GM23338 (cell line): Measurements from ENCODE around the gene DENND2A. TPM values are rescaled to one million over a fixed set of nuclear protein-coding genes. Genes with fewer than 3 reads are reported as not detected.

Source experiments
- ATAC-seq: fragments of 200-7000 bp; cut with Tn5 transposase; 3 replicates; pipeline ENCODE4 v1.9.1; 2020
- DNase-seq: peaks from one replicate; pipeline ENCODE4 v3.0.0-alpha.2; 2015; ENCODE audit warnings: low spot score
- H2AFZ ChIP-seq: fragments of 200-600 bp; sonication (generic); 2 replicates; pipeline ENCODE4 v1.8.0; 2016; ENCODE audit warnings: antibody characterized with exemption, mild to moderate bottlenecking, moderate library complexity
- H3F3A ChIP-seq: fragments of 200-600 bp; sonication (generic); replicated peaks from 2 replicates; pipeline ENCODE4 v1.8.0; 2017; ENCODE audit warnings: antibody characterized with exemption, mixed run types, low read depth
- H3K27ac ChIP-seq: fragments of 200-600 bp; sonication (generic); 2 replicates; pipeline ENCODE4 v1.6.1; 2016; ENCODE audit warnings: low read depth
- H3K27me3 ChIP-seq: fragments of 200-600 bp; sonication (generic); 2 replicates; pipeline ENCODE4 v1.8.0; 2016; ENCODE audit warnings: mild to moderate bottlenecking, mixed run types, moderate library complexity; ENCODE audit not compliant: insufficient read depth
- H3K36me3 ChIP-seq: fragments of 200-600 bp; sonication (generic); 2 replicates; pipeline ENCODE4 v1.8.0; 2016; ENCODE audit warnings: mild to moderate bottlenecking; ENCODE audit not compliant: insufficient read depth
- H3K4me1 ChIP-seq: fragments of 200-600 bp; sonication (generic); 2 replicates; pipeline ENCODE4 v1.8.0; 2016; ENCODE audit warnings: mild to moderate bottlenecking, moderate library complexity; ENCODE audit not compliant: insufficient read depth
- H3K4me2 ChIP-seq: fragments of 200-600 bp; sonication (generic); 2 replicates; pipeline ENCODE4 v1.7.1; 2017; ENCODE audit warnings: mixed run types
- H3K4me3 ChIP-seq: fragments of 200-600 bp; sonication (generic); 2 replicates; pipeline ENCODE4 v1.6.1; 2016; ENCODE audit warnings: mixed run types
- H3K79me2 ChIP-seq: fragments of 200-600 bp; sonication (generic); replicated peaks from 2 replicates; pipeline ENCODE4 v1.8.0; 2017; ENCODE audit warnings: mild to moderate bottlenecking; ENCODE audit not compliant: insufficient read depth
- H3K9me2 ChIP-seq: fragments of 200-600 bp; sonication (generic); 2 replicates; pipeline ENCODE4 v1.8.0; 2017; ENCODE audit not compliant: insufficient read depth
- H4K20me1 ChIP-seq: fragments of 200-600 bp; sonication (generic); replicated peaks from 2 replicates; pipeline ENCODE4 v1.8.0; 2017; ENCODE audit warnings: mild to moderate bottlenecking; ENCODE audit not compliant: insufficient read depth
- H3K27ac Mint-ChIP-seq: 2 replicates; pipeline ENCODE4 v1.8.0; 2020; ENCODE audit warnings: inconsistent platforms, mild to moderate bottlenecking, moderate library complexity, mixed read lengths
- H3K27me3 Mint-ChIP-seq: 3 replicates; pipeline ENCODE4 v1.8.0; 2022; ENCODE audit warnings: low read depth, mild to moderate bottlenecking, moderate library complexity, mixed read lengths, inconsistent platforms; ENCODE audit not compliant: insufficient read depth, poor library complexity
- H3K36me3 Mint-ChIP-seq: 3 replicates; pipeline ENCODE4 v1.8.0; 2021; ENCODE audit warnings: low read depth, mild to moderate bottlenecking, inconsistent platforms, moderate library complexity, mixed read lengths
- H3K4me1 Mint-ChIP-seq: 3 replicates; pipeline ENCODE4 v1.8.0; 2020; ENCODE audit warnings: mild to moderate bottlenecking, inconsistent platforms, mixed read lengths
- H3K4me3 Mint-ChIP-seq: 3 replicates; pipeline ENCODE4 v1.8.0; 2021; ENCODE audit warnings: moderate library complexity, mild to moderate bottlenecking, inconsistent platforms, mixed read lengths
- H3K9me3 Mint-ChIP-seq: 3 replicates; pipeline ENCODE4 v1.8.0; 2020; ENCODE audit warnings: moderate library complexity, mild to moderate bottlenecking, inconsistent platforms, mixed read lengths
- CREB1 ChIP-seq: fragments of 250-450 bp; sonication (Bioruptor Pico); IDR thresholded peaks from 2 replicates; pipeline ENCODE4 v1.5.0; 2020; ENCODE audit warnings: low read depth, mild to moderate bottlenecking, moderate library complexity
- ETS1 ChIP-seq: IDR thresholded peaks from 2 replicates; pipeline ENCODE4 v1.6.1; 2016; ENCODE audit warnings: antibody characterized with exemption
- EZH2phosphoT487 ChIP-seq: fragments of 200-600 bp; sonication (generic); IDR thresholded peaks from one replicate; pipeline ENCODE4 v1.8.1; 2018; ENCODE audit warnings: antibody characterized with exemption; ENCODE audit not compliant: unreplicated experiment
- JUNB ChIP-seq: IDR thresholded peaks from one replicate; pipeline ENCODE4 v1.6.1; 2016; ENCODE audit warnings: antibody characterized with exemption; ENCODE audit not compliant: unreplicated experiment
- NANOG ChIP-seq: IDR thresholded peaks from 2 replicates; pipeline ENCODE4 v1.6.1; 2016; ENCODE audit warnings: antibody characterized with exemption, borderline replicate concordance
- REST ChIP-seq: IDR thresholded peaks from one replicate; pipeline ENCODE4 v1.6.1; 2018; ENCODE audit warnings: antibody characterized with exemption; ENCODE audit not compliant: unreplicated experiment
- polyA plus RNA-seq: library from polyadenylated mRNA; unstranded; fragments of >200 nt; fragmentation: Nextera tagmentation; extraction: Ambion mirVana; gene quantifications from 2 replicates; pipeline ENCODE4 v1.2.1, GENCODE V29; 2016
- total RNA-seq: library from RNA; depleted of rRNA; stranded (reverse); fragments of >200 nt; shearing (Covaris generic); gene quantifications from 2 replicates; pipeline ENCODE4 v1.2.3, GENCODE V29; 2014

Gene DENND2A
- total and polyA plus RNA-seq, 2 experiments from 2014 or later: 1.7 to 5.6 TPM

GRCh38 chr7:140678816-140679130, 38.2 kb upstream of the DENND2A start:
- 0 out of 2 replicates have a peak, but pooled peaks cover 5% of the 10 kb centered on the region for H3K27me3 ChIP-seq
- H3F3A ChIP-seq: no peaks in the 10 kb centered on the region
- Mint-ChIP-seq H3K4me3 (no peak overlapping the region), H3K9me3 (no peaks in the 10 kb centered on the region), H3K27ac (no peak overlapping the region), H3K27me3 (peaks cover 9% of the 10 kb centered on the region), H3K36me3 (0 out of 3 replicates have a peak, but pooled peaks cover 5% of the 10 kb centered on the region), H3K4me1 (peaks cover under 1% of the 10 kb centered on the region; the same call in 1 of the 3 replicates)
- no peaks in the 10 kb centered on the region; the same call in 1 of the 2 replicates for H3K36me3 ChIP-seq
- H2AFZ ChIP-seq: no peak overlapping the region
- TF ChIP-seq JUNB: no peak
- TF ChIP-seq EZH2phosphoT487: no peak
- no peak for TF ChIP-seq REST
- no peaks in the 10 kb centered on the region for H3K9me2 ChIP-seq
- H4K20me1 ChIP-seq: peaks cover 6% of the 10 kb centered on the region; the same call in 1 of the 2 replicates
- ATAC-seq: no peak
- no peak for DNase-seq
- peaks cover 6% of the 10 kb centered on the region; the same call in 1 of the 2 replicates for H3K4me1 ChIP-seq
- H3K4me3 ChIP-seq: no peak overlapping the region
- H3K79me2 ChIP-seq: no peaks in the 10 kb centered on the region
- H3K4me2 ChIP-seq: no peak overlapping the region
- no peak overlapping the region for H3K27ac ChIP-seq

- no peak for DNase-seq
- no peak overlapping the region for H3K4me3 ChIP-seq
- peaks cover 4% of the 10 kb centered on the region; the same call in 1 of the 3 replicates for H3K4me1 Mint-ChIP-seq
- H2AFZ ChIP-seq: no peak overlapping the region
- no peaks in the 10 kb centered on the region for H3K79me2 ChIP-seq
- no peak overlapping the region for H3K27ac ChIP-seq
- no peak overlapping the region for H3K27ac Mint-ChIP-seq
- no peak for ATAC-seq
- H3K9me2 ChIP-seq: no peaks in the 10 kb centered on the region
- H3K4me1 ChIP-seq: peaks cover 8% of the 10 kb centered on the region; the same call in 1 of the 2 replicates
- H3K36me3 Mint-ChIP-seq: 0 out of 3 replicates have a peak, but pooled peaks cover 5% of the 10 kb centered on the region
- H3K9me3 Mint-ChIP-seq: no peaks in the 10 kb centered on the region
- H3K27me3 Mint-ChIP-seq: peaks cover 12% of the 10 kb centered on the region
- no peak overlapping the region for H3K4me2 ChIP-seq
- no peaks in the 10 kb centered on the region; the same call in 1 of the 2 replicates for H3K36me3 ChIP-seq
- no peaks in the 10 kb centered on the region for H3F3A ChIP-seq
- H3K27me3 ChIP-seq: 0 out of 2 replicates have a peak, but pooled peaks cover 5% of the 10 kb centered on the region
- peaks cover 6% of the 10 kb centered on the region; the same call in 1 of the 2 replicates for H4K20me1 ChIP-seq
- H3K4me3 Mint-ChIP-seq: no peak overlapping the region
- TF ChIP-seq NANOG (no peak), REST (no peak), CREB1 (CRISPR knock-in tag) (no peak), EZH2phosphoT487 (no peak), ETS1 (no peak)
These were observed 37.6 kb upstream of the DENND2A start for GRCh38 chr7:140678081-140678815.
